SH-SY5Y (cell line): ENCODE measurements around the gene MPHOSPH8.

Experiments
- GATA2 ChIP-seq: IDR thresholded peaks from 2 replicates; pipeline ENCODE4 v1.6.1; 2011; ENCODE audit warnings: mild to moderate bottlenecking, low read depth, low read length
- GATA3 ChIP-seq: IDR thresholded peaks from 2 replicates; pipeline ENCODE4 v1.6.1; 2011; ENCODE audit warnings: low read depth, mild to moderate bottlenecking, low read length, moderate library complexity

Gene MPHOSPH8

GRCh38 chr13:19605161-19605955 lies 28.1 kb upstream of the MPHOSPH8 start:
- TF ChIP-seq GATA2: no peak
- no peak for TF ChIP-seq GATA3

GRCh38 chr13:19606152-19606551 lies 27.3 kb upstream of the MPHOSPH8 start:
- TF ChIP-seq GATA2 (no peak), GATA3 (no peak)

- TF ChIP-seq GATA2: no peak
- TF ChIP-seq GATA3: no peak
These were observed 26.7 kb upstream of the MPHOSPH8 start for GRCh38 chr13:19606737-19607136.

GRCh38 chr13:19607523-19608078 lies 25.9 kb upstream of the MPHOSPH8 start:
- TF ChIP-seq GATA2 (no peak), GATA3 (no peak)

- TF ChIP-seq GATA3: no peak
- TF ChIP-seq GATA2: no peak
These were observed 14.5 kb upstream of the MPHOSPH8 start for GRCh38 chr13:19618977-19619376.

- TF ChIP-seq GATA3 (no peak), GATA2 (no peak)
These were observed 11.3 kb upstream of the MPHOSPH8 start for GRCh38 chr13:19622193-19622592.

GRCh38 chr13:19624265-19624664 lies 9.2 kb upstream of the MPHOSPH8 start:
- TF ChIP-seq GATA2 (no peak), GATA3 (no peak)

GRCh38 chr13:19632915-19633478 lies 462 bp upstream of the MPHOSPH8 start:
- TF ChIP-seq GATA3 (no peak), GATA2 (no peak)

GRCh38 chr13:19634256-19634740 lies 839 bp downstream of the MPHOSPH8 start:
- no peak for TF ChIP-seq GATA2
- no peak for TF ChIP-seq GATA3

- TF ChIP-seq GATA3: no peak
- no peak for TF ChIP-seq GATA2
These were observed 10.2 kb downstream of the MPHOSPH8 start for GRCh38 chr13:19643652-19644051.

- no peak for TF ChIP-seq GATA2
- no peak for TF ChIP-seq GATA3
These were observed 11.5 kb downstream of the MPHOSPH8 start for GRCh38 chr13:19645000-19645399.

GRCh38 chr13:19646063-19646462 lies 12.6 kb downstream of the MPHOSPH8 start:
- TF ChIP-seq GATA2: no peak
- no peak for TF ChIP-seq GATA3

GRCh38 chr13:19650742-19651141 lies 17.3 kb downstream of the MPHOSPH8 start:
- no peak for TF ChIP-seq GATA3
- no peak for TF ChIP-seq GATA2

GRCh38 chr13:19657872-19658591 lies 24.6 kb downstream of the MPHOSPH8 start:
- TF ChIP-seq GATA2 (peak; percentile 78), GATA3 (peak; percentile 50; the same call in 1 of the 2 replicates)
